Activated naive CD4-positive, alpha-beta T cell treated with anti-CD3 and anti-CD28 coated beads for 36 hours (primary cell): ENCODE measurements around the gene PTGES. TPM values are rescaled to one million over a fixed set of nuclear protein-coding genes. Genes with fewer than 3 reads are reported as not detected.

Experiments
- CTCF ChIA-PET: fragments of 350-600 bp; sonication (Branson Sonifier 250); formaldehyde crosslinking; loops from one replicate; lab custom pipeline; 2021; ENCODE audit warnings: antibody characterized with exemption; lab: Charles Lee
- DNase-seq: peaks from one replicate; pipeline ENCODE4 v3.0.0-alpha.2; 2020
- H3K27ac Mint-ChIP-seq: one replicate; pipeline ENCODE4 v1.8.0; 2021; ENCODE audit warnings: mild to moderate bottlenecking, mixed read lengths
- H3K27me3 Mint-ChIP-seq: one replicate; pipeline ENCODE4 v1.8.0; 2021; ENCODE audit warnings: low read depth, mixed read lengths
- H3K36me3 Mint-ChIP-seq: one replicate; pipeline ENCODE4 v1.8.0; 2021; ENCODE audit warnings: low read depth, mixed read lengths
- H3K4me1 Mint-ChIP-seq: one replicate; pipeline ENCODE4 v1.8.0; 2021; ENCODE audit warnings: low read depth, mixed read lengths
- H3K4me3 Mint-ChIP-seq: one replicate; pipeline ENCODE4 v1.8.0; 2021; ENCODE audit warnings: mild to moderate bottlenecking, moderate library complexity, mixed read lengths
- H3K9me3 Mint-ChIP-seq: one replicate; pipeline ENCODE4 v1.8.0; 2021; ENCODE audit warnings: mixed read lengths
- intact Hi-C: fragments of 100-400 bp; cut with micrococcal nuclease; formaldehyde crosslinking; loops from one replicate; pipeline ENCODE4 v1.15.1; 2023
- total RNA-seq, 2 experiments: library from RNA; stranded (reverse); gene quantifications; one replicate each; pipeline ENCODE4 v1.2.3, GENCODE V29; 2021

Gene PTGES
- total RNA-seq, 2 experiments from 2014 or later: 0.31 to 0.44 TPM

DNA sequence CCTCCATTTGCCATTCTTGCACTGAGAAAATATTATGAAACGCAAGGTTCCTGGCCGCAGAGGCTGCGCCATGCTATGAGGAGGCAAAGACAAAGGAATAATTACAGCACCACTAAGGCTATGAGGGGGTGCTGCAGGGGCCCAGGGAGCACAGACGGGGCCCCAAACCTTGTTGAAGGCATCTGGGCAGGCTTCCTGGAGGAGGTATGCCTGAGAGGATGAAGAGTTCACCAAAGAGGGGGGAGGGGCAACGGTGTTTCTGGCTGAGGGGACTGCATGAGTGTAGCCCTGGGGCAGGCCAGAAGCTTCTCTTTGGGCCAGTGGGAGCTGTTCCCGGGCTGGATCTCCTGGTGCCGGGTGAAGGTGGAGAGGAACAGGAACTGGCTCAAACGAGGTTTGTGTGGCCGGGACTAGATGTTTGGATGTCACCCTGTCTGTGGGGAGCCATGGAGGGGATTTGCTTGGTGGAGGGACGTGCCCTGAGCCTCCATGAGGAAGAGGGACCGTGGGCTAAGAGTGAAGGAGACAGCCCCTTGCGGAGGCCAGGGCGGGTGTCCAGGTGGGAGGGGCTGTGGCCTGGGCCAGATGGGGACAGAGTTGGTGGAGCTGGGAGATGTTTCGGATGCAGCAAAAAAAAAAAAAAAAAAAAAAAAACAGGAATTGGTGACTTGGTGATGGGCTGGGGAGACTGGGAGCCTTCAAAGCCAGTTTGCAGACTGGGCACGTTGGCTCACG lies 28.2 kb downstream of the PTGES start:
- Mint-ChIP-seq H3K27ac (no peak overlapping the region), H3K9me3 (no peaks in the 10 kb centered on the region), H3K36me3 (no peaks in the 10 kb centered on the region), H3K27me3 (peaks cover 2% of the 10 kb centered on the region), H3K4me3 (no peak overlapping the region), H3K4me1 (peaks cover 2% of the 10 kb centered on the region)
- CTCF ChIA-PET: interaction anchor here (1.7 to 7.0 kb wide), 3 partner anchors 11 to 66 kb away, joined by 9 to 70 read pairs (median 32); no protein-coding TSS in a partner anchor
- intact Hi-C loops: no loop called here
- no peak for DNase-seq

DNA sequence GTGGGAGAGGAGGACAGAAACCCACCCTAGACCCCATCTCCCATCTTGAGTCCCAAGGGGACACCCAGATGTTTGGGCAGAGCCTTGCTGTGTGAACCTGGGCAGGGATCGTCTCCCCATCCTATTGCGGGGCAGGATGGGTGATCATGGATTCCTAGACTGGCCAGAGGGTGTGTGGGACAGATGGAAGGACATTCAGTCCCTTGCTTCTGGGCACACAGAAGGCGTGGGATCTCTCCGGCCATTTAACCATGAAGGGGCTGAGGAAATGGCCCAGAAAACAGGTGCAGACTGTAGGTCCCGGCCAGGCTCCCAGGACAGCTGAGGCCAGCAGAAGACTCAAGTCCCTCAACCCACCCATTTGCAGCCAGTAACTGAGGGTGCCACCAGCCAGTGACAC lies 29.9 kb downstream of the PTGES start:
- Mint-ChIP-seq H3K36me3 (no peaks in the 10 kb centered on the region), H3K27ac (no peak overlapping the region), H3K9me3 (no peaks in the 10 kb centered on the region), H3K4me1 (peaks cover 2% of the 10 kb centered on the region), H3K4me3 (no peak overlapping the region), H3K27me3 (peaks cover 2% of the 10 kb centered on the region)
- intact Hi-C loops: no loop called here
- DNase-seq: no peak
- CTCF ChIA-PET: no interaction called here

DNA sequence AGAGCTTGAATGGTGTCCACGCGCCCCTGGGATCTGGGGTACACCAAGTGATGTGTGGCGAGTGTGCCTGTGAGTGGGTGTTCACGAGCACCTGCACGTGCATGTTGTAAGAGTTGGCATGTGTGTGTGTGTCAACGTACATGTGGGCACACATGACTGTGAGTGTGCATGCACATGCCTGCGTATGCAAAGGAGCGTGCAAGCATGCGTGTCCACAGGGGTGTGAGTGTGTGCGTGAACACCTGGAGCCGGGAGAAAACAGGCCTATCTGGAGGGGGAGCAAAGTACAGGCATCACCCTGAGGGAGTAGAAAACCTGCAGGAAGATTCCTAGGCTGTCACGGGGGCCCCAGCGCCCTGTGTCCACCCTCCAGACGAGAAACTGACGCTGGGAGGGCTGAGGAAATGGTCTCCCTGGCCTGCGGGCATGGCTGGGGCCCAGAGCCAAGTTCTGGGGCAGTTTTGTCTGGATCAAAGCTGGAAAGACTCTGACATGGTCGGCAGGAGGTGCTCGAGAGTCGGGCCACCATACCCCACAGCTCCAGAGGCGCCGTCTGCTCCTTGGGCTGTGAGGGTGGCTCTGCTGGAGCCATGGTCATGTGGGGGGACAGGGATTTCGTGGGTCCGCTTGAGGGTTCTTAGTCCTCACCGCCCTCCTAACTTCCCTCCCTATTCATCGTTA lies 31.8 kb downstream of the PTGES start:
- intact Hi-C loops: no loop called here
- no peak overlapping the region for H3K27ac Mint-ChIP-seq
- H3K36me3 Mint-ChIP-seq: no peaks in the 10 kb centered on the region
- no peaks in the 10 kb centered on the region for H3K4me1 Mint-ChIP-seq
- H3K9me3 Mint-ChIP-seq: no peaks in the 10 kb centered on the region
- CTCF ChIA-PET: interaction anchor here (1.3 kb wide), 1 partner anchor 65 kb away, joined by 3 read pairs; no protein-coding TSS in a partner anchor
- H3K4me3 Mint-ChIP-seq: no peak overlapping the region
- peaks cover 2% of the 10 kb centered on the region for H3K27me3 Mint-ChIP-seq
- DNase-seq: no peak

DNA sequence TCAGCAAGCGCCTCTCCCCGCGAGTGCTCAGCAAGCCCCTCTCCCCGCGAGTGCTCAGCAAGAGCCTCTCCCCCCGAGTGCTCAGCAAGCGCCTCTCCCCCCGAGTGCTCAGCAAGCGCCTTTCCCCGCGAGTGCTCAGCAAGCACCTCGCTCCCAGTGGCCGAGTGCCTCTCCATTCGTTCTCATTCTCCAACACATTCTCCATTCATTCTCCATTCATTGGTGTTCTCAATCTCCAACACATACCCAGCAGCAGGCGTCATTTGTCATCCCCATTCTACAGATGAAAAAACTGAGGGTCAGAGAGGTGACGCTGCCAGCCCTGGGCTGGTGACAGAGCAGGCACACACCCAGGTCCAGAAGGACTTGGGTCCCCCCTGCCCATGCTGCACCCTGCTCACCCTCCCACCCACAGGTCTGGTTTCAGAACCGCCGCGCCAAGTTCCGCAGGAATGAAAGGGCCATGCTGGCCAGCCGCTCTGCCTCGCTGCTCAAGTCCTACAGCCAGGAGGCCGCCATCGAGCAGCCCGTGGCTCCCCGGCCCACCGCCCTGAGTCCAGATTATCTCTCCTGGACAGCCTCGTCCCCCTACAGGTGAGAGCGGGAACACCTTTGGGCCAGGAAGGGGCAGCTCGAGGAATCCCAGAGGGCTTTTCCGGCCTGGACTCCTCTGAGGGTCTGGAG lies 32.5 kb downstream of the PTGES start:
- Mint-ChIP-seq H3K4me3 (no peak overlapping the region), H3K4me1 (no peaks in the 10 kb centered on the region), H3K36me3 (no peaks in the 10 kb centered on the region), H3K27me3 (peaks cover 2% of the 10 kb centered on the region), H3K9me3 (no peaks in the 10 kb centered on the region), H3K27ac (no peak overlapping the region)
- CTCF ChIA-PET: interaction anchor here (0.6 kb wide), 1 partner anchor 589 kb away, joined by 3 read pairs; no protein-coding TSS in a partner anchor
- intact Hi-C loops: no loop called here
- DNase-seq: no peak

DNA sequence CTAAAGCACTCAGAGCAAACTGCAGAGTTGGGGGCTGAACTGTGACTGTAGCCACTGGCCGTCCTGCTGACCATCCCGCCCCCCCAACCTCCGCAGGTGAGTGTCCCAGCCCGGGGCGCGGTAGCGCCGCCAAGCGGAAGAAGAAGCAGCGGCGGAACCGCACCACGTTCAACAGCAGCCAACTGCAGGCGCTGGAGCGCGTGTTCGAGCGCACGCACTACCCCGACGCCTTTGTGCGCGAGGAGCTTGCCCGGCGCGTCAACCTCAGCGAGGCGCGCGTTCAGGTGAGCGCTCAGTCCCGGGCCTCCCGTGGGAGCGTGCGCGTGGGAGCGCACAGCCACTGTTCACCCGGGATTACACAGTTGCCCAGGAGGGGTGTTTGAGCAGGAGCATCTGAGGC lies 33.7 kb downstream of the PTGES start:
- DNase-seq: no peak
- CTCF ChIA-PET: no interaction called here

DNA sequence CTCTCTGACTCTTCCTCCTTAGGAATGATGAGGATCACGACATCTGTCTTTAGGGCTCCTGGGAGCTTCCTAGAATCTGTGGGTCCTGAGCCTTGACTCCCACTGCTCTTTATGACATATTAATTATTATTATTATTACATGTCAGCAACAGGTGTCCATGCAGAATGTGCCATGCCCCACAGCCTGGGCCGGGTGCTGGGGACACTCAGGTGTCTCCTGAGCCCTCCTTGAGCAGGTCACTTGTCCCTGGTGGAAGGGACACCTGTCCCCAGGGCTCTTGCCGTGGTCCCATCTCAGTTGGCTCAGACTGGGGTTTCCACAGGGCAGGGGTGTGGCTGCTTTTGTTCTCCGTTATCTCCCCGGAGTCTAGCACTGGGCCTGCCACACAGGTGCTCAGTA lies 34.2 kb downstream of the PTGES start:
- intact Hi-C loops: no loop called here
- Mint-ChIP-seq H3K27me3 (peaks cover 2% of the 10 kb centered on the region), H3K9me3 (no peaks in the 10 kb centered on the region), H3K4me3 (no peak overlapping the region), H3K36me3 (no peaks in the 10 kb centered on the region), H3K27ac (no peak overlapping the region), H3K4me1 (no peaks in the 10 kb centered on the region)
- DNase-seq: no peak
- CTCF ChIA-PET: no interaction called here

More for the DNA sequence above, 33.7 kb downstream of the PTGES start:
- Mint-ChIP-seq H3K9me3 (no peaks in the 10 kb centered on the region), H3K27me3 (peaks cover 2% of the 10 kb centered on the region), H3K4me1 (no peaks in the 10 kb centered on the region), H3K27ac (no peak overlapping the region), H3K4me3 (no peak overlapping the region), H3K36me3 (no peaks in the 10 kb centered on the region)
- intact Hi-C loops: no loop called here

DNA sequence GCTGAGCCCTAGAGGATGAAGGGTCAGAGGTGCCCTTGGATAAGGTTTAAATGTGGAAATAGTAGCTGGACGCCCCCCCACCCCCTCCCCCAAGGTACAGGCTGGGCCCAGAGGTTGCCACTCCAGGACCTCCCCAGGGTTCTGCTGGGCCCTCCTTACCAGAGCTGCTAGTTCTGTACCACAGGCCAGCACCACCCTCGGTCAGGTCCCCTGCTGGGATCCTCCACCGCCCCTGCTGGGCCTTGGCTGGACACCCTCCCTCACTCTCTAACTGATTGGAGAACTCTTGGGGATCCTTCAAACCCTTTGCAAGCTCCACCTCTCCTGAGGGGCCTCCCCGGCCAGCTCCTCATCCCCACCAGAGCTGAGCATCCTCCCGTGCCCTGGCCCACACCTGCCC lies 34.9 kb downstream of the PTGES start:
- H3K36me3 Mint-ChIP-seq: no peaks in the 10 kb centered on the region
- no peak overlapping the region for H3K27ac Mint-ChIP-seq
- peaks cover 3% of the 10 kb centered on the region for H3K4me1 Mint-ChIP-seq
- peaks cover 2% of the 10 kb centered on the region for H3K27me3 Mint-ChIP-seq
- H3K9me3 Mint-ChIP-seq: no peaks in the 10 kb centered on the region
- CTCF ChIA-PET: no interaction called here
- H3K4me3 Mint-ChIP-seq: no peak overlapping the region
- no peak for DNase-seq
- intact Hi-C loops: no loop called here

DNA sequence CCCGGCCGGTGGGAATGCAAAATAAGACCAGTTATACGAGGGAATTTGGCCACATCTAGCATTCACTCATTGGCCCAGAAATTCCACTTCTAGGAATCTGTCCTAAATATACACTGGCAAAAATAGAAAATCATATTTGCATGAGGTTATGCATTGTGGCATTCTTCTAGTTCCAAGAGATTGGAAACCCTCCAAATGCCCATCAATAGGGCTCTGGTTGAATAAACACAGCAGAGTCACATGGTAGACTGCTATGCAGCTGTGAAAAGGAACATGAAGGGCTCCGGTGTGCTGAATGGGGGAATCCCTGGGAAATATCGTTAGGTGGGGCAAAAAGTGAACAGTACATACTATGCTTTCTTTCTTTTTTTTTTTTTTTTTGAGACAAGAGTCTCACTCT lies 36.8 kb downstream of the PTGES start:
- Mint-ChIP-seq H3K27me3 (peaks cover 2% of the 10 kb centered on the region), H3K9me3 (no peaks in the 10 kb centered on the region), H3K4me3 (no peak overlapping the region), H3K36me3 (no peaks in the 10 kb centered on the region), H3K4me1 (peaks cover 18% of the 10 kb centered on the region), H3K27ac (no peak overlapping the region)
- intact Hi-C loops: no loop called here
- CTCF ChIA-PET: interaction anchor here (0.9 kb wide), 1 partner anchor 11 kb away, joined by 4 read pairs; no protein-coding TSS in a partner anchor
- no peak for DNase-seq

DNA sequence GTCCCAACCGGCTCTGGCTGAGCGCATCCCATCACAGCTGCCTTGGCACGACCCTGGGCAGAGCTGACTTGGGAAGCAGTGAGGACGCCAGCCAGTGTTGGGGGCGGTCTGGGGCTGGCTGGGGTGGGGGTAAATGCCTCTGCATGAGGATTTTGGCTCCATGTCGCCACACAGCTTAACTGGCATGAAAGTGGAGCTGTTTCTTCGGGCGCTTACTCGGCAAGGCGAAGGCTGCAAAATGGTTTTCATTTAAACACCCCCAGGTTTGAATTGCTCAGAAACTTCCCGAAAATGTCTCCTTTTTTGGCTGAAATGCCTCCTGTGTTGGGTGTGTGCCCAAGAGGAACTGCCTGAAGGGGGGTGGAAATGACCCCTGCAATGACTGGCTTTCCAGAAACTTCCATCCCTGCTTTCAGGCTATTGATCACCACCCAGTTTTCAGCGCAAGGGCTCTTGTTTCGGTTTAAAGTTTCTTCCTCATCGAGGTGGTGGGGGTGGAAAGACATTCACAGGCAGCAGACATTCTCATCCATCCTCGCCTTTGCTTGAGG lies 38.3 kb downstream of the PTGES start:
- intact Hi-C loops: loop anchor here (5.0 kb wide), 1 partner anchor 42 kb away; no protein-coding TSS in a partner anchor
- no peaks in the 10 kb centered on the region for H3K36me3 Mint-ChIP-seq

DNA sequence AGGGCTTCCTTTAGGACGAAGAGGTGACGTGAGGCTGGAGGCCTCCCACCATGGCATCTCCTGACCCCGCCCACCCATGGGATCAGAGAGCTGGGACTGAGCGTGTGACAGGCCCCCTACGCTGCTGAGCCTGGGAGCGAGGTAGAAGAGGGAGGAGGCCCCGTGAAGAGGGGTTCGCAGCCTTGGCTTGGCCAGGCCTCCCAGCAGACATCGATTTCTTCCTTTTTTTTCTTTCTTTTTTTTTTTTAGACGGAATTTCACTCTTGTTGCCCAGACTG lies 39.5 kb downstream of the PTGES start:
- intact Hi-C loops: loop anchor here (5.0 kb wide), 1 partner anchor 41 kb away; no protein-coding TSS in a partner anchor
- CTCF ChIA-PET: interaction anchor here (1.4 to 3.3 kb wide), 3 partner anchors 12 to 24 kb away, joined by 3 to 9 read pairs (median 8); no protein-coding TSS in a partner anchor
- no peak overlapping the region for H3K27ac Mint-ChIP-seq

More for the DNA sequence above, 38.3 kb downstream of the PTGES start:
- Mint-ChIP-seq H3K27me3 (no peaks in the 10 kb centered on the region), H3K9me3 (no peaks in the 10 kb centered on the region), H3K4me3 (no peak overlapping the region), H3K4me1 (peaks cover 19% of the 10 kb centered on the region), H3K27ac (no peak overlapping the region)
- DNase-seq: no peak
- CTCF ChIA-PET: interaction anchor here (0.6 to 3.3 kb wide), 2 partner anchors 11 to 81 kb away, joined by 3 to 9 read pairs; no protein-coding TSS in a partner anchor

DNA sequence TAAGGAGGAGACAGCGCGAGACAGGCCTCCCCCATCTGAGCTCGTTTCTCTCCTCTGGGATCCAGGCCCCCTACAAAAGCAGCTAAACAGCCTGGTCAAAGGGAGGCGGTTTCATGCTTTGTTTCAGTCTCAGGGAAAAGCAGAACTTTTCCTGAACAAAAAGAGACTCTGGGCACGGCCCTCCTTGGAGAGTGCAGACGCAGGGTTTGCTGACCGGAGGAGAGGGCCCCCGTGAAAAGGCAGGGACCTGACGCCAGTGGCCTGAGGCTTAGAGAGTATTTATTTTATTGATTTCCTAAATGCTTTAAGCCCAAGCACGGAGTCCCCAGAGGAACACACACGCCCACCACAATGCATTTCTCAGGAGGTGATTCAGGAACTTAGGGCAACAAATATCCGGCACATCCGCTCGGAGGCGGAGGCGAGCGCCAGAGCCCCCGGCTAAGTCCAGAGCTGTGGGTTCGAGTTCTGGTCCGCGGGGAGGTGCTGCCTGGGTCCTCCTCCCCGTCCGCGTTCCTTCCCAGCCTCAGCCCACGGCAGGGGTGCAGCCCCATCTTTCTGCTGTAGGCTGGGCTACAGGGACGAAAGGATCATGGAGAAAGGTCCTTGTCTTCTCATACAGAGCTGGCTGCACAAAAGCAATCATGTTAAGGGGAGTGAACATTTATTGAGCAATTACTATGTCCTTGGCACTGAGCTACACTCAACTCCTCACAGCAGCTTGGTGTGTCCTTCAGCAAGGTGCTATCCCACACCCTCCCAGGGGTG lies 40.0 kb downstream of the PTGES start:
- H3K27me3 Mint-ChIP-seq: no peaks in the 10 kb centered on the region
- H3K9me3 Mint-ChIP-seq: no peaks in the 10 kb centered on the region
- intact Hi-C loops: loop anchor here (5.0 kb wide), 1 partner anchor 41 kb away; no protein-coding TSS in a partner anchor
- no peak overlapping the region for H3K27ac Mint-ChIP-seq
- CTCF ChIA-PET: interaction anchor here (1.2 to 3.3 kb wide), 4 partner anchors 13 to 71 kb away, joined by 3 to 9 read pairs (median 6); no protein-coding TSS in a partner anchor
- no peaks in the 10 kb centered on the region for H3K36me3 Mint-ChIP-seq
- no peak for DNase-seq
- H3K4me3 Mint-ChIP-seq: no peak overlapping the region
- H3K4me1 Mint-ChIP-seq: peaks cover 19% of the 10 kb centered on the region

More for the DNA sequence above, 39.5 kb downstream of the PTGES start:
- no peaks in the 10 kb centered on the region for H3K9me3 Mint-ChIP-seq
- peaks cover 19% of the 10 kb centered on the region for H3K4me1 Mint-ChIP-seq
- no peaks in the 10 kb centered on the region for H3K36me3 Mint-ChIP-seq
- no peaks in the 10 kb centered on the region for H3K27me3 Mint-ChIP-seq
- DNase-seq: no peak
- H3K4me3 Mint-ChIP-seq: no peak overlapping the region
